ENCODE results near the gene CASTOR2.

The CASTOR2 gene

GRCh38 chr7:75049817-75050216 lies 85.3 kb downstream of the CASTOR2 start:
- no peak for TF ChIP-seq CTCF (IDR thresholded peaks at IDR 0.05; ENCODE audit: insufficient read depth, low read length, poor library complexity, severe bottlenecking)
- no peak overlapping the region for H3K4me3 ChIP-seq (replicated peaks; ENCODE audit: low read depth, low read length)
- H3K36me3 ChIP-seq (ENCODE audit: control insufficient read depth, insufficient read depth, low read length), result peaks cover 24% of the 10 kb centered on the region
- H3K27me3 ChIP-seq (replicated peaks; ENCODE audit: control insufficient read depth, insufficient read depth, low read length), result no peaks in the 10 kb centered on the region
- DNase-seq (ENCODE audit: extremely low read depth, insufficient read length), result no peak

GRCh38 chr7:75050501-75050900 lies 86.0 kb downstream of the CASTOR2 start:
- no peak overlapping the region for H3K4me3 ChIP-seq (replicated peaks; ENCODE audit: low read depth, low read length)
- H3K36me3 ChIP-seq (ENCODE audit: control insufficient read depth, insufficient read depth, low read length), result peaks cover 27% of the 10 kb centered on the region
- no peak for TF ChIP-seq CTCF (IDR thresholded peaks at IDR 0.05; ENCODE audit: insufficient read depth, low read length, poor library complexity, severe bottlenecking)
- DNase-seq (ENCODE audit: extremely low read depth, insufficient read length), result no peak
- H3K27me3 ChIP-seq (replicated peaks; ENCODE audit: control insufficient read depth, insufficient read depth, low read length), result no peaks in the 10 kb centered on the region

GRCh38 chr7:75054744-75055143 lies 90.2 kb downstream of the CASTOR2 start:
- peaks cover 31% of the 10 kb centered on the region for H3K36me3 ChIP-seq (ENCODE audit: control insufficient read depth, insufficient read depth, low read length)
- H3K27me3 ChIP-seq (replicated peaks; ENCODE audit: control insufficient read depth, insufficient read depth, low read length), result no peaks in the 10 kb centered on the region
- H3K4me3 ChIP-seq (replicated peaks; ENCODE audit: low read depth, low read length), result no peak overlapping the region
- no peak for DNase-seq (ENCODE audit: extremely low read depth, insufficient read length)
- TF ChIP-seq CTCF (IDR thresholded peaks at IDR 0.05; ENCODE audit: insufficient read depth, low read length, poor library complexity, severe bottlenecking), result no peak

GRCh38 chr7:75055155-75055554 lies 90.7 kb downstream of the CASTOR2 start:
- Histone ChIP-seq H3K36me3 (ENCODE audit: control insufficient read depth, insufficient read depth, low read length) (peaks cover 31% of the 10 kb centered on the region), H3K27me3 (replicated peaks; ENCODE audit: control insufficient read depth, insufficient read depth, low read length) (no peaks in the 10 kb centered on the region), H3K4me3 (replicated peaks; ENCODE audit: low read depth, low read length) (no peak overlapping the region)
- no peak for DNase-seq (ENCODE audit: extremely low read depth, insufficient read length)
- TF ChIP-seq CTCF (IDR thresholded peaks at IDR 0.05; ENCODE audit: insufficient read depth, low read length, poor library complexity, severe bottlenecking), result no peak

GRCh38 chr7:75055830-75056772 lies 91.6 kb downstream of the CASTOR2 start:
- no peak for DNase-seq (ENCODE audit: extremely low read depth, insufficient read length)
- H3K27me3 ChIP-seq (replicated peaks; ENCODE audit: control insufficient read depth, insufficient read depth, low read length), result no peaks in the 10 kb centered on the region
- H3K36me3 ChIP-seq (ENCODE audit: control insufficient read depth, insufficient read depth, low read length), result peaks cover 33% of the 10 kb centered on the region
- TF ChIP-seq CTCF (IDR thresholded peaks at IDR 0.05; ENCODE audit: insufficient read depth, low read length, poor library complexity, severe bottlenecking), result no peak
- H3K4me3 ChIP-seq (replicated peaks; ENCODE audit: low read depth, low read length), result no peak overlapping the region

Data from GM06990 (cell line).